Measurements from ENCODE around the gene FAM174B.
"Not testable (repeated sequence)": the region's sequence is repeated elsewhere in the genome, so short reads cannot be mapped to it uniquely, and the experiment has no call there.

Gene FAM174B

GRCh38 chr15:92617549-92618520 lies 37.7 kb downstream of the FAM174B start:
- no peak for DNase-seq (ENCODE audit: low spot score)

- DNase-seq (ENCODE audit: low spot score), result no peak
Measured at GRCh38 chr15:92616621-92617548, 38.7 kb downstream of the FAM174B start.

- no peak for DNase-seq (ENCODE audit: low spot score)
Measured at GRCh38 chr15:92614791-92615785, 40.5 kb downstream of the FAM174B start.

GRCh38 chr15:92614301-92614700 lies 41.3 kb downstream of the FAM174B start:
- no peak for DNase-seq (ENCODE audit: low spot score)

GRCh38 chr15:92613841-92614240 lies 41.7 kb downstream of the FAM174B start:
- no peak for DNase-seq (ENCODE audit: low spot score)

- DNase-seq (ENCODE audit: low spot score), result no peak
Measured at GRCh38 chr15:92612891-92613290, 42.7 kb downstream of the FAM174B start.

- DNase-seq (ENCODE audit: low spot score), result no peak
Measured at GRCh38 chr15:92611995-92612745, 43.4 kb downstream of the FAM174B start.

- DNase-seq (ENCODE audit: low spot score), result no peak
Measured at GRCh38 chr15:92611150-92611549, 44.4 kb downstream of the FAM174B start.

GRCh38 chr15:92610101-92610520 lies 45.5 kb downstream of the FAM174B start:
- DNase-seq (ENCODE audit: low spot score), result no peak

GRCh38 chr15:92608866-92609700 lies 46.5 kb downstream of the FAM174B start:
- DNase-seq (ENCODE audit: low spot score), result no peak

- not testable (repeated sequence) for DNase-seq (ENCODE audit: low spot score)
Measured at GRCh38 chr15:92606836-92607150, 48.8 kb downstream of the FAM174B start.

- no peak for DNase-seq (ENCODE audit: low spot score)
Measured at GRCh38 chr15:92606126-92606835, 49.3 kb downstream of the FAM174B start.

GRCh38 chr15:92605225-92605944 lies 50.2 kb downstream of the FAM174B start:
- DNase-seq (ENCODE audit: low spot score), result no peak

- DNase-seq (ENCODE audit: low spot score), result no peak
Measured at GRCh38 chr15:92603743-92604470, 51.7 kb downstream of the FAM174B start.

GRCh38 chr15:92603278-92603677 lies 52.3 kb downstream of the FAM174B start:
- no peak for DNase-seq (ENCODE audit: low spot score)

- no peak for DNase-seq (ENCODE audit: low spot score)
Measured at GRCh38 chr15:92602267-92602593, 53.3 kb downstream of the FAM174B start.

- DNase-seq (ENCODE audit: low spot score), result no peak
Measured at GRCh38 chr15:92601592-92602266, 53.8 kb downstream of the FAM174B start.

Measured in ecto neural progenitor cell (in vitro differentiated cells).